Measurements from ENCODE around the gene CPB2.

- TF ChIP-seq, protein P1, sequence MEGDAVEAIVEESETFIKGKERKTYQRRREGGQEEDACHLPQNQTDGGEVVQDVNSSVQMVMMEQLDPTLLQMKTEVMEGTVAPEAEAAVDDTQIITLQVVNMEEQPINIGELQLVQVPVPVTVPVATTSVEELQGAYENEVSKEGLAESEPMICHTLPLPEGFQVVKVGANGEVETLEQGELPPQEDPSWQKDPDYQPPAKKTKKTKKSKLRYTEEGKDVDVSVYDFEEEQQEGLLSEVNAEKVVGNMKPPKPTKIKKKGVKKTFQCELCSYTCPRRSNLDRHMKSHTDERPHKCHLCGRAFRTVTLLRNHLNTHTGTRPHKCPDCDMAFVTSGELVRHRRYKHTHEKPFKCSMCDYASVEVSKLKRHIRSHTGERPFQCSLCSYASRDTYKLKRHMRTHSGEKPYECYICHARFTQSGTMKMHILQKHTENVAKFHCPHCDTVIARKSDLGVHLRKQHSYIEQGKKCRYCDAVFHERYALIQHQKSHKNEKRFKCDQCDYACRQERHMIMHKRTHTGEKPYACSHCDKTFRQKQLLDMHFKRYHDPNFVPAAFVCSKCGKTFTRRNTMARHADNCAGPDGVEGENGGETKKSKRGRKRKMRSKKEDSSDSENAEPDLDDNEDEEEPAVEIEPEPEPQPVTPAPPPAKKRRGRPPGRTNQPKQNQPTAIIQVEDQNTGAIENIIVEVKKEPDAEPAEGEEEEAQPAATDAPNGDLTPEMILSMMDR (IDR thresholded peaks at IDR 0.05), result no peak
- no peak for TF ChIP-seq POLR2A (IDR thresholded peaks at IDR 0.05)
Measured at GRCh38 chr13:46101002-46101401, 3.8 kb downstream of the CPB2 start.

Data from lower leg skin (tissue), 3 donors.